ENCODE results near the gene LRFN3.
A peak's percentile ranks its signal among the peaks of the same experiment; 100 is the strongest.

DNA sequence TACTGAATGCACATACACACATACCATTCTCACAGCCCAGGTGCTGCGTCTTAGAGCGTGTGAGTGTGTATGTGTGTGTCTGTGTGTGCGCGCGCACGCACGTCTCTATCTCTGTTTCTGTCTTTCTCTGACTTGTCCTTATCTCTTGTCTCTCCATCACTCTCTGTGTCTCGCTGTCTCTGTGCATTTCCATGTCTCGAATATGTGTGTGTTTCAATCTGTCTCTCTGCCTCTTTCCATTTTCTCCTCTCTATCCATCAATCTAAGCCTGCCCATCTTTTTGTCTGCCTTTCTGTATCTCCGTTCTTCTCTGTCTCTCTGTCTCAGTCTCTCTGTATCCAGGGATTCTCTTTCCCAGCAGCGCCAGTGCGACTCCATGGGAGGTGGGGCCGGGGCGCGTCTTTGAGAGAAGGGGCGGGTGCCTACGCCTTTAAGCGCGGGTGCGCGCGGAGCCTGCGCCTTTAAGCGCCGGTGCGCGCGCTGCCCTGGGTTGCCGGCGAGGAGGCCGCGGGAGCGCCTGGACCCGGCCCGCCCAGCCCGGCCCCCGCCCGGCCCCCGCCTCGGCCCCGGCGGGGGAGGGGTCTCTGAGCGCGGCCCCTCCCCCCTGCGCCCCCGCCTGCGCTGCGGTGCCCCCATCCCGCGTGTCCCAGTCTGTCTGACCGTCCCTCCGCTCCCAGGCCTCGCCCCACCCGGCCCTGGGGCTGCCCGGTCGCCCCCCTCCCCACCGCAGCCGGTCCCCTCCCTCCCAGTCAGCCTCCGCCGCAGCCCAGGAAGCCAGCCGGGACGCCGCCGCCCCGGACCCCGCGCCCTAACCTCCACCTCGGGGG, at the start of gene LRFN3:
- TF ChIP-seq EZH2 (IDR thresholded peaks at IDR 0.05; ENCODE audit: borderline replicate concordance, low read depth, low read length, severe bottlenecking): no peak
- TF ChIP-seq, protein P1, sequence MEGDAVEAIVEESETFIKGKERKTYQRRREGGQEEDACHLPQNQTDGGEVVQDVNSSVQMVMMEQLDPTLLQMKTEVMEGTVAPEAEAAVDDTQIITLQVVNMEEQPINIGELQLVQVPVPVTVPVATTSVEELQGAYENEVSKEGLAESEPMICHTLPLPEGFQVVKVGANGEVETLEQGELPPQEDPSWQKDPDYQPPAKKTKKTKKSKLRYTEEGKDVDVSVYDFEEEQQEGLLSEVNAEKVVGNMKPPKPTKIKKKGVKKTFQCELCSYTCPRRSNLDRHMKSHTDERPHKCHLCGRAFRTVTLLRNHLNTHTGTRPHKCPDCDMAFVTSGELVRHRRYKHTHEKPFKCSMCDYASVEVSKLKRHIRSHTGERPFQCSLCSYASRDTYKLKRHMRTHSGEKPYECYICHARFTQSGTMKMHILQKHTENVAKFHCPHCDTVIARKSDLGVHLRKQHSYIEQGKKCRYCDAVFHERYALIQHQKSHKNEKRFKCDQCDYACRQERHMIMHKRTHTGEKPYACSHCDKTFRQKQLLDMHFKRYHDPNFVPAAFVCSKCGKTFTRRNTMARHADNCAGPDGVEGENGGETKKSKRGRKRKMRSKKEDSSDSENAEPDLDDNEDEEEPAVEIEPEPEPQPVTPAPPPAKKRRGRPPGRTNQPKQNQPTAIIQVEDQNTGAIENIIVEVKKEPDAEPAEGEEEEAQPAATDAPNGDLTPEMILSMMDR (IDR thresholded peaks at IDR 0.05; ENCODE audit: borderline replicate concordance, extremely low read depth, low read length, poor library complexity, severe bottlenecking): peak; percentile 9

All from DND-41 (cell line).